ENCODE measurements around the gene PTPRN.

Gene PTPRN

GRCh38 chr2:219245899-219246230, 63.3 kb downstream of the PTPRN start:
- no peak for DNase-seq (ENCODE audit: low read depth in 2 of 2)

- peak; percentile 84 to 88 for DNase-seq (ENCODE audit: low read depth in 2 of 2)
These were observed 63.9 kb downstream of the PTPRN start, which contains the start of the genes GLB1L and STK16 for GRCh38 chr2:219245148-219245898. GLB1L (minus strand) TSS chr2:219245444; CDS start chr2:219243573, 1,871 bp downstream. STK16 (plus strand) TSS chr2:219245479; CDS start chr2:219246000, 521 bp downstream.

- no peak for DNase-seq (ENCODE audit: low read depth in 2 of 2)
These were observed 64.4 kb downstream of the PTPRN start for GRCh38 chr2:219244789-219245147.

GRCh38 chr2:219243291-219243761, 65.9 kb downstream of the PTPRN start:
- DNase-seq (ENCODE audit: low read depth in 2 of 2) = no peak
